Measurements from ENCODE around the gene NOPCHAP1. TPM values are rescaled to one million over a fixed set of nuclear protein-coding genes. Genes with fewer than 3 reads are reported as not detected.
"Not testable (repeated sequence)": the region's sequence is repeated elsewhere in the genome, so short reads cannot be mapped to it uniquely, and the experiment has no call there.

The NOPCHAP1 gene
- total RNA-seq, 1 donor from 2014 or later, result 17.1 TPM

DNA sequence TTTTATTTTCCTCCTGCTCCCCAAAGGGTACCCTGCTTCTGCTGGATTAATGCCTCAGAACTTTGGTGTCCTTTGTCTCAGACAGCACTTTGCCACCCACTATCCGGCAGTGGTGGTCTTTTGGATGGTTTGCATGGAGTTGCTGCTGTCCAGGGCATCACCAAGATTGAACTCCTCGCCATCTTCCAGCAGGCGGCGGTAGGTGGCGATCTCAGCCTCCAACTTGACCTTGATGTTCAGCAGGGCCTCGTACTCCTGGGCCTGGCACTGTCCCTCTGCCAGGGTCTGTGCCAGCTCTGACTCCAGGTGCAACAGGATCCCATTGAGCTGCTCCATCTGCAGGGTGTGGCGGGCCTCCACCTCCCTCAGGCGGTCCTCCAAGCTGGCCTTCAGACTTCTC lies 9.4 kb upstream of the NOPCHAP1 start:
- TF ChIP-seq, protein P1, sequence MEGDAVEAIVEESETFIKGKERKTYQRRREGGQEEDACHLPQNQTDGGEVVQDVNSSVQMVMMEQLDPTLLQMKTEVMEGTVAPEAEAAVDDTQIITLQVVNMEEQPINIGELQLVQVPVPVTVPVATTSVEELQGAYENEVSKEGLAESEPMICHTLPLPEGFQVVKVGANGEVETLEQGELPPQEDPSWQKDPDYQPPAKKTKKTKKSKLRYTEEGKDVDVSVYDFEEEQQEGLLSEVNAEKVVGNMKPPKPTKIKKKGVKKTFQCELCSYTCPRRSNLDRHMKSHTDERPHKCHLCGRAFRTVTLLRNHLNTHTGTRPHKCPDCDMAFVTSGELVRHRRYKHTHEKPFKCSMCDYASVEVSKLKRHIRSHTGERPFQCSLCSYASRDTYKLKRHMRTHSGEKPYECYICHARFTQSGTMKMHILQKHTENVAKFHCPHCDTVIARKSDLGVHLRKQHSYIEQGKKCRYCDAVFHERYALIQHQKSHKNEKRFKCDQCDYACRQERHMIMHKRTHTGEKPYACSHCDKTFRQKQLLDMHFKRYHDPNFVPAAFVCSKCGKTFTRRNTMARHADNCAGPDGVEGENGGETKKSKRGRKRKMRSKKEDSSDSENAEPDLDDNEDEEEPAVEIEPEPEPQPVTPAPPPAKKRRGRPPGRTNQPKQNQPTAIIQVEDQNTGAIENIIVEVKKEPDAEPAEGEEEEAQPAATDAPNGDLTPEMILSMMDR (IDR thresholded peaks at IDR 0.05; ENCODE audit: unreplicated experiment), result no peak
- Mint-ChIP-seq H3K27me3 (ENCODE audit: low read depth) (peaks cover 3% of the 10 kb centered on the region), H3K36me3 (no peaks in the 10 kb centered on the region), H3K4me3 (no peak overlapping the region), H3K9me3 (peaks cover 3% of the 10 kb centered on the region), H3K27ac (no peak overlapping the region), H3K4me1 (peaks cover 2% of the 10 kb centered on the region)
- DNase-seq (ENCODE audit: low spot score in 2 of 2, unreplicated experiment in 2 of 2), result no peak

DNA sequence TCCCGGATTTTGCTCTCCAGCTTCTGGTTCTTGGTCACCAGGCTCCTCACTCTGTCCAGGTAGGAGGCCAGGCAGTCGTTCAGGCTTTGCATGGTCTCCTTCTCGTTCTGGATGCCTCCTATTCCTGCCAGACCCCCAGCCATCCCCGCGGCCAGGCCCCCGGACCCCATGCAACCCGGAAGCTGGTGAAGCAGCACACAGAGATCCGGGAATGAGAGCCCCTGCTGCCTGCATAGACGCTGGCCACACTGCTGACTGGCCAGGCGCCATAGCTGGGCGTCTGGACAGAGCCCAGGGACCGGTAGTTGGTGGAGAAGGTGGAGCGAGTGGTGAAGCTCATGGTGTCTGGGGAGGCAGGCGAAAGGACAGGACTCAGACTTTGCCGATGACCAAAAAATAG lies 8.4 kb upstream of the NOPCHAP1 start:
- H3K4me3 Mint-ChIP-seq; DNase-seq (ENCODE audit: low spot score in 2 of 2, unreplicated experiment in 2 of 2); H3K36me3 Mint-ChIP-seq; H3K27ac Mint-ChIP-seq; H3K27me3 Mint-ChIP-seq (ENCODE audit: low read depth); H3K9me3 Mint-ChIP-seq; H3K4me1 Mint-ChIP-seq: not testable (repeated sequence)

- Mint-ChIP-seq H3K27ac (no peak overlapping the region), H3K9me3 (peaks cover 4% of the 10 kb centered on the region), H3K36me3 (peaks cover 14% of the 10 kb centered on the region), H3K4me1 (peaks cover 18% of the 10 kb centered on the region), H3K4me3 (peak overlapping the region; percentile 82), H3K27me3 (ENCODE audit: low read depth) (no peaks in the 10 kb centered on the region)
- no peak for DNase-seq (ENCODE audit: low spot score in 2 of 2, unreplicated experiment in 2 of 2)
- TF ChIP-seq, protein P1 (IDR thresholded peaks at IDR 0.05; ENCODE audit: unreplicated experiment), result no peak
Measured at GRCh38 chr12:104985206-104985605, 910 bp upstream of the NOPCHAP1 start.

GRCh38 chr12:104990950-104991349 lies 4.8 kb downstream of the NOPCHAP1 start:
- Mint-ChIP-seq H3K4me3 (no peak overlapping the region), H3K4me1 (peaks cover 18% of the 10 kb centered on the region), H3K36me3 (peaks cover 45% of the 10 kb centered on the region), H3K27ac (no peak overlapping the region), H3K9me3 (peaks cover 4% of the 10 kb centered on the region), H3K27me3 (ENCODE audit: low read depth) (no peaks in the 10 kb centered on the region)
- TF ChIP-seq, protein P1 (IDR thresholded peaks at IDR 0.05; ENCODE audit: unreplicated experiment), result no peak
- no peak for DNase-seq (ENCODE audit: low spot score in 2 of 2, unreplicated experiment in 2 of 2)

DNA sequence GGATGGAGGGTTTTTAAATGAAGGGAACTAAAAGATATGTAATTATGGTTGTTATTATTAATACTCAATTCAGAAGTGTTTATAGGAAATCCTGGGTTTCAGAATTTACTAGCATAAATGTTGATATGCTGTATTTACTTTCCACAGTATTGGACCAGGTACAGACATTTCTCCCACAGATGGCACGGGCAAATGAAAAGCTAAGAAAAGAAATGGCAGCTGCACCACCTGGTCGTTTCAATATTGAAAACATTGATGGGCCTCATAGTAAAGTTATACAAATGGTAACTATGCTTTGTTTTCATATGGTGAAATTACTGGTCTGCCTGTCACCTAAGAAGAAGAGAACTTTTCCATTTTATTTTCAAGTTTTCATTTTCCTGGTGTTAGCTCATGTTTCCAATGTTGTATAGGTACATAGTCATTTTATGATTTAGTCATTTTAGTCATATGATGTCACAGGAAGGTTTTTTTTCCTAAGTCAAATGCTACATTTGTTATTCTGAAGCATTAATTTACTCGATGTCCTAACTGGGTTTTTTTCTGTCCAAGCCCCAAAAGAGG lies 5.5 kb downstream of the NOPCHAP1 start:
- peaks cover 48% of the 10 kb centered on the region for H3K36me3 Mint-ChIP-seq
- TF ChIP-seq, protein P1 (IDR thresholded peaks at IDR 0.05; ENCODE audit: unreplicated experiment), result no peak
- peaks cover 4% of the 10 kb centered on the region for H3K9me3 Mint-ChIP-seq
- H3K4me3 Mint-ChIP-seq, result no peak overlapping the region
- no peaks in the 10 kb centered on the region for H3K27me3 Mint-ChIP-seq (ENCODE audit: low read depth)
- peaks cover 16% of the 10 kb centered on the region for H3K4me1 Mint-ChIP-seq
- no peak overlapping the region for H3K27ac Mint-ChIP-seq
- no peak for DNase-seq (ENCODE audit: low spot score in 2 of 2, unreplicated experiment in 2 of 2)

DNA sequence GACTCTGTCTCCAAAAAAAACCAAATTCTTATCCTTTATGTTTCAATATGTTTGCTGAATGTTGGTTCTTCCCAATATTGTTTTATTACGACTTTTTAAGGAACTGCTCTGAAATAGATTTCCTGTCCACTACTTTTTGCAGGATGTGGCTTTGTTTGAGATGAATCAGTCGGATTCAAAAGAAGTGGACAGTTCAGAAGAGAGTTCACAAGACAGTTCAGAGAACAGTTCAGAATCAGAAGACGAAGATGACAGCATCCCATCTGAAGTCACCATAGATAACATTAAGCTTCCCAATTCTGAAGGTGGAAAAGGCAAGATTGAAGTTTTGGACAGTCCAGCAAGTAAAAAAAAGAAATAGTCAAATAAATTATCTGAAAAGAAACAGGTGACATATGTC lies 8.2 kb downstream of the NOPCHAP1 start:
- Mint-ChIP-seq H3K36me3 (peaks cover 58% of the 10 kb centered on the region), H3K27ac (no peak overlapping the region), H3K4me3 (no peak overlapping the region), H3K9me3 (peaks cover 4% of the 10 kb centered on the region), H3K27me3 (ENCODE audit: low read depth) (no peaks in the 10 kb centered on the region), H3K4me1 (peaks cover 2% of the 10 kb centered on the region)
- TF ChIP-seq, protein P1 (IDR thresholded peaks at IDR 0.05; ENCODE audit: unreplicated experiment), result no peak
- no peak for DNase-seq (ENCODE audit: low spot score in 2 of 2, unreplicated experiment in 2 of 2)

Data from mesothelial cell of epicardium (in vitro differentiated cells).